ENCODE data around the gene PCDHGA5.

Gene PCDHGA5

GRCh38 chr5:141354900-141355469 is 9.0 kb upstream of the PCDHGA5 start, which contains the start of gene PCDHGA4:
TSS of gene PCDHGA4 (plus strand) at chr5:141355021. CDS start at chr5:141355108, 87 bp downstream.
- no peak within 1 kb of the TSS for H3K4me3 ChIP-seq (ENCODE audit: low read length)
- H3K27me3 ChIP-seq (ENCODE audit: control insufficient read depth, insufficient read depth, low read length): no peaks in the 10 kb centered on the region
- H3K36me3 ChIP-seq (ENCODE audit: control insufficient read depth, insufficient read depth, low read length): no peaks in the 10 kb centered on the region
- no peaks in the 10 kb centered on the region; the same call in none of the 2 replicates for H3K9me3 ChIP-seq (ENCODE audit: control insufficient read depth, insufficient read depth, low read length)
- no peak within 1 kb of the TSS for H3K27ac ChIP-seq (ENCODE audit: low read length)
- no peaks in the 10 kb centered on the region for H3K4me1 ChIP-seq (ENCODE audit: control insufficient read depth, insufficient read depth, low read length)
- no CpG with 5 or more reads among the region's 29 CpGs for WGBS (ENCODE audit: insufficient coverage, insufficient read length)
- DNase-seq (ENCODE audit: low read depth, low spot score): no peak

GRCh38 chr5:141355641-141356040 is 8.3 kb upstream of the PCDHGA5 start:
- H3K27me3 ChIP-seq (ENCODE audit: control insufficient read depth, insufficient read depth, low read length): no peaks in the 10 kb centered on the region
- H3K9me3 ChIP-seq (ENCODE audit: control insufficient read depth, insufficient read depth, low read length): peaks cover under 1% of the 10 kb centered on the region
- no CpG with 5 or more reads among the region's 24 CpGs for WGBS (ENCODE audit: insufficient coverage, insufficient read length)
- no peak for DNase-seq (ENCODE audit: low read depth, low spot score)
- no peaks in the 10 kb centered on the region for H3K36me3 ChIP-seq (ENCODE audit: control insufficient read depth, insufficient read depth, low read length)
- H3K27ac ChIP-seq (ENCODE audit: low read length): no peak overlapping the region
- H3K4me1 ChIP-seq (ENCODE audit: control insufficient read depth, insufficient read depth, low read length): no peaks in the 10 kb centered on the region
- no peak overlapping the region for H3K4me3 ChIP-seq (ENCODE audit: low read length)

- Histone ChIP-seq H3K4me1 (ENCODE audit: control insufficient read depth, insufficient read depth, low read length) (no peaks in the 10 kb centered on the region), H3K36me3 (ENCODE audit: control insufficient read depth, insufficient read depth, low read length) (no peaks in the 10 kb centered on the region), H3K27ac (ENCODE audit: low read length) (no peak overlapping the region), H3K4me3 (ENCODE audit: low read length) (no peak overlapping the region), H3K9me3 (ENCODE audit: control insufficient read depth, insufficient read depth, low read length) (peaks cover 2% of the 10 kb centered on the region; the same call in 1 of the 2 replicates), H3K27me3 (ENCODE audit: control insufficient read depth, insufficient read depth, low read length) (no peaks in the 10 kb centered on the region)
- no CpG with 5 or more reads among the region's 5 CpGs for WGBS (ENCODE audit: insufficient coverage, insufficient read length)
- DNase-seq (ENCODE audit: low read depth, low spot score): no peak
Observed at GRCh38 chr5:141356133-141356532, 7.8 kb upstream of the PCDHGA5 start.

GRCh38 chr5:141356950-141357349 is 7.0 kb upstream of the PCDHGA5 start:
- H3K4me3 ChIP-seq (ENCODE audit: low read length): no peak overlapping the region
- 0 out of 2 replicates have a peak, but pooled peaks cover 2% of the 10 kb centered on the region for H3K9me3 ChIP-seq (ENCODE audit: control insufficient read depth, insufficient read depth, low read length)
- no peaks in the 10 kb centered on the region for H3K4me1 ChIP-seq (ENCODE audit: control insufficient read depth, insufficient read depth, low read length)
- no CpG with 5 or more reads among the region's 19 CpGs for WGBS (ENCODE audit: insufficient coverage, insufficient read length)
- no peaks in the 10 kb centered on the region for H3K27me3 ChIP-seq (ENCODE audit: control insufficient read depth, insufficient read depth, low read length)
- DNase-seq (ENCODE audit: low read depth, low spot score): no peak
- H3K36me3 ChIP-seq (ENCODE audit: control insufficient read depth, insufficient read depth, low read length): no peaks in the 10 kb centered on the region
- H3K27ac ChIP-seq (ENCODE audit: low read length): no peak overlapping the region

- no peak for DNase-seq (ENCODE audit: low read depth, low spot score)
- no CpG with 5 or more reads among the region's 24 CpGs for WGBS (ENCODE audit: insufficient coverage, insufficient read length)
- no peak within 1 kb of the TSS for H3K27ac ChIP-seq (ENCODE audit: low read length)
Observed at GRCh38 chr5:141359790-141360426, 4.1 kb upstream of the PCDHGA5 start, which contains the start of gene PCDHGB2. TSS of gene PCDHGB2 (plus strand) at chr5:141359994. CDS start at chr5:141360136, 142 bp downstream.

GRCh38 chr5:141360685-141361084 is 3.3 kb upstream of the PCDHGA5 start:
- no peak overlapping the region for H3K4me3 ChIP-seq (ENCODE audit: low read length)
- no peaks in the 10 kb centered on the region for H3K27me3 ChIP-seq (ENCODE audit: control insufficient read depth, insufficient read depth, low read length)
- no peaks in the 10 kb centered on the region for H3K4me1 ChIP-seq (ENCODE audit: control insufficient read depth, insufficient read depth, low read length)
- H3K36me3 ChIP-seq (ENCODE audit: control insufficient read depth, insufficient read depth, low read length): peaks cover 4% of the 10 kb centered on the region
- DNase-seq (ENCODE audit: low read depth, low spot score): no peak
- peaks cover 7% of the 10 kb centered on the region for H3K9me3 ChIP-seq (ENCODE audit: control insufficient read depth, insufficient read depth, low read length)
- H3K27ac ChIP-seq (ENCODE audit: low read length): no peak overlapping the region
- no CpG with 5 or more reads among the region's 15 CpGs for WGBS (ENCODE audit: insufficient coverage, insufficient read length)

More at GRCh38 chr5:141359790-141360426, 4.1 kb upstream of the PCDHGA5 start, which contains the start of gene PCDHGB2:
- peaks cover 7% of the 10 kb centered on the region for H3K9me3 ChIP-seq (ENCODE audit: control insufficient read depth, insufficient read depth, low read length)
- no peaks in the 10 kb centered on the region for H3K4me1 ChIP-seq (ENCODE audit: control insufficient read depth, insufficient read depth, low read length)
- H3K36me3 ChIP-seq (ENCODE audit: control insufficient read depth, insufficient read depth, low read length): peaks cover 4% of the 10 kb centered on the region
- no peaks in the 10 kb centered on the region for H3K27me3 ChIP-seq (ENCODE audit: control insufficient read depth, insufficient read depth, low read length)
- no peak within 1 kb of the TSS for H3K4me3 ChIP-seq (ENCODE audit: low read length)

- Histone ChIP-seq H3K4me1 (ENCODE audit: control insufficient read depth, insufficient read depth, low read length) (no peaks in the 10 kb centered on the region), H3K4me3 (ENCODE audit: low read length) (no peak overlapping the region), H3K9me3 (ENCODE audit: control insufficient read depth, insufficient read depth, low read length) (peaks cover 7% of the 10 kb centered on the region), H3K27ac (ENCODE audit: low read length) (no peak overlapping the region), H3K36me3 (ENCODE audit: control insufficient read depth, insufficient read depth, low read length) (peaks cover 7% of the 10 kb centered on the region), H3K27me3 (ENCODE audit: control insufficient read depth, insufficient read depth, low read length) (no peaks in the 10 kb centered on the region)
- no peak for DNase-seq (ENCODE audit: low read depth, low spot score)
Observed at GRCh38 chr5:141362719-141363118, 1.2 kb upstream of the PCDHGA5 start.

- Histone ChIP-seq H3K36me3 (ENCODE audit: control insufficient read depth, insufficient read depth, low read length) (peaks cover 7% of the 10 kb centered on the region), H3K4me1 (ENCODE audit: control insufficient read depth, insufficient read depth, low read length) (no peaks in the 10 kb centered on the region)
- no CpG with 5 or more reads among the region's 46 CpGs for WGBS (ENCODE audit: insufficient coverage, insufficient read length)
Observed at GRCh38 chr5:141366016-141366896, 2.3 kb downstream of the PCDHGA5 start.

GRCh38 chr5:141369994-141370848 is 6.3 kb downstream of the PCDHGA5 start, which contains the start of gene PCDHGB3:
TSS of gene PCDHGB3 (plus strand) at chr5:141370242. CDS start at chr5:141370395, 153 bp downstream.
- no peaks in the 10 kb centered on the region for H3K27me3 ChIP-seq (ENCODE audit: control insufficient read depth, insufficient read depth, low read length)
- WGBS (ENCODE audit: insufficient coverage, insufficient read length): no CpG with 5 or more reads among the region's 32 CpGs
- no peak within 1 kb of the TSS for H3K27ac ChIP-seq (ENCODE audit: low read length)
- H3K4me3 ChIP-seq (ENCODE audit: low read length): no peak within 1 kb of the TSS
- no peak for DNase-seq (ENCODE audit: low read depth, low spot score)
- no peaks in the 10 kb centered on the region; the same call in 1 of the 2 replicates for H3K9me3 ChIP-seq (ENCODE audit: control insufficient read depth, insufficient read depth, low read length)
- H3K36me3 ChIP-seq (ENCODE audit: control insufficient read depth, insufficient read depth, low read length): peaks cover 3% of the 10 kb centered on the region; the same call in 1 of the 2 replicates
- H3K4me1 ChIP-seq (ENCODE audit: control insufficient read depth, insufficient read depth, low read length): no peaks in the 10 kb centered on the region

More at GRCh38 chr5:141366016-141366896, 2.3 kb downstream of the PCDHGA5 start:
- no peak overlapping the region for H3K4me3 ChIP-seq (ENCODE audit: low read length)
- H3K9me3 ChIP-seq (ENCODE audit: control insufficient read depth, insufficient read depth, low read length): peaks cover 5% of the 10 kb centered on the region
- no peak for DNase-seq (ENCODE audit: low read depth, low spot score)
- no peak overlapping the region for H3K27ac ChIP-seq (ENCODE audit: low read length)
- no peaks in the 10 kb centered on the region for H3K27me3 ChIP-seq (ENCODE audit: control insufficient read depth, insufficient read depth, low read length)

Data from iPS DF 6.9 (cell line).